ENCODE measurements around the gene SAXO2. TPM values are rescaled to one million over a fixed set of nuclear protein-coding genes. Genes with fewer than 3 reads are reported as not detected.
"Not testable (repeated sequence)": the region's sequence is repeated elsewhere in the genome, so short reads cannot be mapped to it uniquely, and the experiment has no call there.

SAXO2 gene
- total and polyA plus RNA-seq, 2 donors (not counting 1 experiment from before 2014, with no cell fraction given), result 0.36 to 0.66 TPM

DNA sequence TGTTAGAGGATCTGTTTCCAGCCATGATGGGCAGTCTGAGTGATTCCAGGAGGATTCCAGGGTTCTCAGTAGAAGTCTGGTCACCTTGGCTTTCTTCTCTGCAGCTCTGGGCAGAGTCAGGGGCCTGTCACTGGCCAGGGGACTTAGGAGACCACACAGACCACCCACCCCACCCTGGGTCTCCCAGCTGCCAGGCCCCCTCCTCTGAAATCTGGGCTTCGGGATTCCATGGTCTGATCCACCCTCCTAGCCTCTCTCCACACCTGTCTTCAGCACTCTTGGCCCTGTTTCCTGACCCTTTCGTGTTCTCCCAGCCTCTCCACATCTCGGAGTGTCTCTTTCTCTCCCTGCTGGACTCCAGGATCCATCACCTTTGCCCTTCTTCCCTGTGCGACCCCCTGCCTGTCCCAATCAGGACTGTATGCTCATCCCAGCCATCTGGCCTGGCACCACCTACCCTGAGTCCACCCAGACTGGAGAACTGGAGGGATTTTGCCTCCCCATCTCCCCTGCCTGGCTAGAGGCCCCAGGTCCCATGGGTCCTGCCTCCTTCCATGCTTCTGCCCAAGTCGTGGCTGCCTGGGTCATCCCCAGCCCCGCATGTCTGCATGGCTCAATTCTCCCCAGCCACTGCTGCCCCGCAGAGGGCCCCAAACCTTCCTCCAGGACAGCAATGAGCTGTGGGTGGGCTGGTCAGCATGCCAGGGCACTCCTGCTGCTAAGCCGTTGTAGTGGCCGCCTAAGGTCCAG is 52.3 kb downstream of the SAXO2 start:
- DNase-seq (ENCODE audit: low read depth in 2 of 2), result no peak
- H3K79me2 ChIP-seq (ENCODE audit: control insufficient read depth, insufficient read depth, low read length), result no peaks in the 10 kb centered on the region
- no peak overlapping the region for H2AFZ ChIP-seq (ENCODE audit: low read length)
- H3K4me2 ChIP-seq (ENCODE audit: extremely low read depth, insufficient read depth, low read length), result no peak overlapping the region
- no peaks in the 10 kb centered on the region for H3K9me3 ChIP-seq (ENCODE audit: control insufficient read depth, insufficient read depth, low read depth, low read length)
- H3K27me3 ChIP-seq (ENCODE audit: control insufficient read depth, insufficient read depth, low read length), result peaks cover 3% of the 10 kb centered on the region
- H3K4me1 ChIP-seq (ENCODE audit: control insufficient read depth, extremely low read depth, insufficient read depth, low read length), result no peaks in the 10 kb centered on the region
- TF ChIP-seq, protein P1, sequence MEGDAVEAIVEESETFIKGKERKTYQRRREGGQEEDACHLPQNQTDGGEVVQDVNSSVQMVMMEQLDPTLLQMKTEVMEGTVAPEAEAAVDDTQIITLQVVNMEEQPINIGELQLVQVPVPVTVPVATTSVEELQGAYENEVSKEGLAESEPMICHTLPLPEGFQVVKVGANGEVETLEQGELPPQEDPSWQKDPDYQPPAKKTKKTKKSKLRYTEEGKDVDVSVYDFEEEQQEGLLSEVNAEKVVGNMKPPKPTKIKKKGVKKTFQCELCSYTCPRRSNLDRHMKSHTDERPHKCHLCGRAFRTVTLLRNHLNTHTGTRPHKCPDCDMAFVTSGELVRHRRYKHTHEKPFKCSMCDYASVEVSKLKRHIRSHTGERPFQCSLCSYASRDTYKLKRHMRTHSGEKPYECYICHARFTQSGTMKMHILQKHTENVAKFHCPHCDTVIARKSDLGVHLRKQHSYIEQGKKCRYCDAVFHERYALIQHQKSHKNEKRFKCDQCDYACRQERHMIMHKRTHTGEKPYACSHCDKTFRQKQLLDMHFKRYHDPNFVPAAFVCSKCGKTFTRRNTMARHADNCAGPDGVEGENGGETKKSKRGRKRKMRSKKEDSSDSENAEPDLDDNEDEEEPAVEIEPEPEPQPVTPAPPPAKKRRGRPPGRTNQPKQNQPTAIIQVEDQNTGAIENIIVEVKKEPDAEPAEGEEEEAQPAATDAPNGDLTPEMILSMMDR (conservative IDR thresholded peaks at IDR 0.05 in 1 of 2, IDR thresholded peaks at IDR 0.05 in 1 of 2; ENCODE audit: low read depth in 1 of 2, low read length in 2 of 2), result no peak
- TF ChIP-seq EZH2 (IDR thresholded peaks at IDR 0.05; ENCODE audit: low read length, missing control alignments), result no peak
- no peak overlapping the region for H3K27ac ChIP-seq (ENCODE audit: insufficient read depth, low read length)
- no peak overlapping the region for H3K4me3 ChIP-seq (replicated peaks in 1 of 4; ENCODE audit: control extremely low read depth in 1 of 4, insufficient read depth in 1 of 4, low read depth in 3 of 4, low read length in 4 of 4)
- H4K20me1 ChIP-seq (ENCODE audit: control insufficient read depth, extremely low read depth, insufficient read depth, low read length), result no peaks in the 10 kb centered on the region
- no peaks in the 10 kb centered on the region for H3K36me3 ChIP-seq (ENCODE audit: control insufficient read depth, insufficient read depth, low read length)
- no peak overlapping the region for H3K9ac ChIP-seq (ENCODE audit: insufficient read depth, low read length)

- Histone ChIP-seq H2AFZ (ENCODE audit: low read length) (no peak overlapping the region), H3K27ac (ENCODE audit: insufficient read depth, low read length) (no peak overlapping the region), H3K36me3 (ENCODE audit: control insufficient read depth, insufficient read depth, low read length) (no peaks in the 10 kb centered on the region), H3K9me3 (ENCODE audit: control insufficient read depth, insufficient read depth, low read depth, low read length) (no peaks in the 10 kb centered on the region), H3K27me3 (ENCODE audit: control insufficient read depth, insufficient read depth, low read length) (peaks cover 3% of the 10 kb centered on the region), H3K79me2 (ENCODE audit: control insufficient read depth, insufficient read depth, low read length) (no peaks in the 10 kb centered on the region), H4K20me1 (ENCODE audit: control insufficient read depth, extremely low read depth, insufficient read depth, low read length) (no peaks in the 10 kb centered on the region), H3K4me2 (ENCODE audit: extremely low read depth, insufficient read depth, low read length) (no peak overlapping the region), H3K9ac (ENCODE audit: insufficient read depth, low read length) (no peak overlapping the region), H3K4me1 (ENCODE audit: control insufficient read depth, extremely low read depth, insufficient read depth, low read length) (no peaks in the 10 kb centered on the region), H3K4me3 (replicated peaks in 1 of 4; ENCODE audit: control extremely low read depth in 1 of 4, insufficient read depth in 1 of 4, low read depth in 3 of 4, low read length in 4 of 4) (no peak overlapping the region)
- no peak for DNase-seq (ENCODE audit: low read depth in 2 of 2)
- TF ChIP-seq, protein P1 (conservative IDR thresholded peaks at IDR 0.05 in 1 of 2, IDR thresholded peaks at IDR 0.05 in 1 of 2; ENCODE audit: low read depth in 1 of 2, low read length in 2 of 2), result no peak
- TF ChIP-seq EZH2 (IDR thresholded peaks at IDR 0.05; ENCODE audit: low read length, missing control alignments), result no peak
These were observed 53.1 kb downstream of the SAXO2 start for GRCh38 chr15:82315519-82316246.

DNA sequence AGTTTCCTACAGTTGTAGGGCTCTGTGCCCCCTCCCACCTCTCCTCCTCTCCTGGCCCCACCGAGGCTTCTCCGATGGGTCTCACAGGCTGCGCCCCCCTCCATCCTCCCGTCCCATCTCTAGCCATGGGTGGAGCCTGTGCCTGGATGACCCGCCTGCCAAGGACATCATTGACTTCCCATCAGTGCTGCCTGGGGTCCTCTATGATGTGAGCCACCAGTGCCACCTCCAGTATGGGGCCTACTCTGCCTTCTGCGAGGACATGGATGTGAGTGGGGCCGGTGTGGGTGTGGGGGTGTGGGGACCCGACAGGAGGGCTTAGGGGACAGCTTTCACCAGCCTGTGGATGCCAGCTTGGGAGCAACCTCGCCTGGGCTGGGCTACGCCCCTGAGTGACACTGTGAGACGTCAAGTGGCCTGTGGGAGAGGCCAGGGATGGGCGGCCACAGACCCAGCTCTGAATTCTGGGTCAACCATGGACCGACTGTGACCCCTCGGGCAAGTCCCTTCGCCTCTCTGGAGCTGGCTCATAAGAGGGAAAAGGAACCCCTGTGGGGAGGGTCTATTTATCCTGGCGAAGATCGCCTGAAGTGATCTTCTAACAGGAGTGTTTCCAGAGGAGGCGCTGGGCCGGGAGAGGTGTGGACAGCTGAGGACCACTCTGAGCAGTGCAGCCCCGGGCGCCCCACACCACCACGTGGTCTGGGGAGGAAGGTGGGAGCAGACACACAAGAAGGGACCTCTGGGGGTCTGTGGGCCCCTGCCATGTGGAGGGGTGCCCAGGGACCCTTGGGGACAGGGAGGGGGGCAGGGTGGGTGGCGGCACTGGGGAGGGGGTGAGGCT is 53.9 kb downstream of the SAXO2 start:
- not testable (repeated sequence) for H4K20me1 ChIP-seq (ENCODE audit: control insufficient read depth, extremely low read depth, insufficient read depth, low read length); H3K4me1 ChIP-seq (ENCODE audit: control insufficient read depth, extremely low read depth, insufficient read depth, low read length); H3K36me3 ChIP-seq (ENCODE audit: control insufficient read depth, insufficient read depth, low read length); DNase-seq (ENCODE audit: low read depth in 2 of 2); H3K27ac ChIP-seq (ENCODE audit: insufficient read depth, low read length); H3K27me3 ChIP-seq (ENCODE audit: control insufficient read depth, insufficient read depth, low read length); H3K9me3 ChIP-seq (ENCODE audit: control insufficient read depth, insufficient read depth, low read depth, low read length); H2AFZ ChIP-seq (ENCODE audit: low read length); H3K4me3 ChIP-seq (replicated peaks in 1 of 4; ENCODE audit: control extremely low read depth in 1 of 4, insufficient read depth in 1 of 4, low read depth in 3 of 4, low read length in 4 of 4); H3K4me2 ChIP-seq (ENCODE audit: extremely low read depth, insufficient read depth, low read length); H3K9ac ChIP-seq (ENCODE audit: insufficient read depth, low read length); H3K79me2 ChIP-seq (ENCODE audit: control insufficient read depth, insufficient read depth, low read length)

All from fibroblast of lung (primary cell).